T-helper 2 cell treated with Interferon-gamma antibody and Interleukin-4, amounts not matched to agents 5 μg/mL and 100 μg/mL, for 36 hours (primary cell): ENCODE measurements around the gene CTDNEP1.

Experiments used
- DNase-seq: peaks from one replicate; pipeline ENCODE4 v3.0.0; 2021; ENCODE audit warnings: low spot score
- H3K27ac Mint-ChIP-seq: one replicate; pipeline ENCODE4 v1.8.0; 2021; ENCODE audit warnings: mild to moderate bottlenecking, mixed read lengths
- H3K27me3 Mint-ChIP-seq: one replicate; pipeline ENCODE4 v1.8.0; 2021; ENCODE audit warnings: low read depth, mixed read lengths
- H3K36me3 Mint-ChIP-seq: one replicate; pipeline ENCODE4 v1.8.0; 2021; ENCODE audit warnings: low read depth, mixed read lengths
- H3K4me1 Mint-ChIP-seq: one replicate; pipeline ENCODE4 v1.8.0; 2021; ENCODE audit warnings: low read depth, mixed read lengths
- H3K4me3 Mint-ChIP-seq: one replicate; pipeline ENCODE4 v1.8.0; 2022; ENCODE audit warnings: mild to moderate bottlenecking, moderate library complexity, mixed read lengths
- H3K9me3 Mint-ChIP-seq: one replicate; pipeline ENCODE4 v1.8.0; 2021; ENCODE audit warnings: mixed read lengths

The CTDNEP1 gene

GRCh38 chr17:7222093-7222971, 29.2 kb downstream of the CTDNEP1 start:
- DNase-seq: no peak
- Mint-ChIP-seq H3K36me3 (peaks cover 29% of the 10 kb centered on the region), H3K27me3 (no peaks in the 10 kb centered on the region), H3K9me3 (no peaks in the 10 kb centered on the region), H3K4me3 (no peak overlapping the region), H3K4me1 (peaks cover 33% of the 10 kb centered on the region), H3K27ac (no peak overlapping the region)

- peak overlapping the region; percentile 86 for H3K27ac Mint-ChIP-seq
- no peaks in the 10 kb centered on the region for H3K27me3 Mint-ChIP-seq
- H3K4me3 Mint-ChIP-seq: peak overlapping the region; percentile 91
- no peaks in the 10 kb centered on the region for H3K9me3 Mint-ChIP-seq
- no peak for DNase-seq
- H3K36me3 Mint-ChIP-seq: peaks cover 29% of the 10 kb centered on the region
- H3K4me1 Mint-ChIP-seq: peaks cover 37% of the 10 kb centered on the region
Observed at GRCh38 chr17:7221278-7222092, 30.0 kb downstream of the CTDNEP1 start.

GRCh38 chr17:7220593-7221277, 30.8 kb downstream of the CTDNEP1 start:
- peaks cover 26% of the 10 kb centered on the region for H3K36me3 Mint-ChIP-seq
- DNase-seq: peak; percentile 54

GRCh38 chr17:7219812-7220592, 31.5 kb downstream of the CTDNEP1 start, which contains the start of the genes ACADVL and DLG4:
Gene ACADVL (plus strand): TSS chr17:7219938. CDS start chr17:7219985, 47 bp downstream.
Gene DLG4 (minus strand): TSS chr17:7219836.
- peak within 1 kb of the TSS; percentile 91 for H3K4me3 Mint-ChIP-seq
- peaks cover 50% of the 10 kb centered on the region for H3K4me1 Mint-ChIP-seq

More at GRCh38 chr17:7220593-7221277, 30.8 kb downstream of the CTDNEP1 start:
- Mint-ChIP-seq H3K27me3 (no peaks in the 10 kb centered on the region), H3K4me3 (peak overlapping the region; percentile 91), H3K9me3 (no peaks in the 10 kb centered on the region), H3K4me1 (peaks cover 44% of the 10 kb centered on the region), H3K27ac (peak overlapping the region; percentile 86)

GRCh38 chr17:7219229-7219811, 32.2 kb downstream of the CTDNEP1 start:
- H3K9me3 Mint-ChIP-seq: no peaks in the 10 kb centered on the region
- H3K27me3 Mint-ChIP-seq: no peaks in the 10 kb centered on the region
- H3K4me1 Mint-ChIP-seq: peaks cover 55% of the 10 kb centered on the region
- H3K4me3 Mint-ChIP-seq: peak overlapping the region; percentile 91
- H3K36me3 Mint-ChIP-seq: peaks cover 23% of the 10 kb centered on the region
- DNase-seq: no peak
- H3K27ac Mint-ChIP-seq: peak overlapping the region; percentile 91

More at GRCh38 chr17:7219812-7220592, 31.5 kb downstream of the CTDNEP1 start, which contains the start of the genes ACADVL and DLG4:
- H3K27ac Mint-ChIP-seq: peak within 1 kb of the TSS; percentile 91
- DNase-seq: peak; percentile 90
- H3K27me3 Mint-ChIP-seq: no peaks in the 10 kb centered on the region
- H3K9me3 Mint-ChIP-seq: no peaks in the 10 kb centered on the region
- H3K36me3 Mint-ChIP-seq: peaks cover 26% of the 10 kb centered on the region

GRCh38 chr17:7218758-7219157, 32.8 kb downstream of the CTDNEP1 start:
- Mint-ChIP-seq H3K27me3 (no peaks in the 10 kb centered on the region), H3K36me3 (peaks cover 18% of the 10 kb centered on the region), H3K4me1 (peaks cover 59% of the 10 kb centered on the region), H3K27ac (peak overlapping the region; percentile 62), H3K4me3 (peak overlapping the region; percentile 91), H3K9me3 (no peaks in the 10 kb centered on the region)
- no peak for DNase-seq

GRCh38 chr17:7218166-7218565, 33.4 kb downstream of the CTDNEP1 start:
- Mint-ChIP-seq H3K9me3 (no peaks in the 10 kb centered on the region), H3K36me3 (peaks cover 12% of the 10 kb centered on the region), H3K27me3 (peaks cover 4% of the 10 kb centered on the region), H3K4me3 (peak overlapping the region; percentile 91), H3K4me1 (peaks cover 64% of the 10 kb centered on the region), H3K27ac (peak overlapping the region; percentile 49)
- DNase-seq: no peak

GRCh38 chr17:7217113-7217987, 34.2 kb downstream of the CTDNEP1 start:
- no peaks in the 10 kb centered on the region for H3K9me3 Mint-ChIP-seq
- no peak for DNase-seq
- peaks cover 6% of the 10 kb centered on the region for H3K27me3 Mint-ChIP-seq
- H3K27ac Mint-ChIP-seq: peak overlapping the region; percentile 75
- peak overlapping the region; percentile 91 for H3K4me3 Mint-ChIP-seq
- peaks cover 8% of the 10 kb centered on the region for H3K36me3 Mint-ChIP-seq
- peaks cover 64% of the 10 kb centered on the region for H3K4me1 Mint-ChIP-seq

- DNase-seq: no peak
- H3K27me3 Mint-ChIP-seq: peaks cover 11% of the 10 kb centered on the region
- H3K9me3 Mint-ChIP-seq: no peaks in the 10 kb centered on the region
- H3K27ac Mint-ChIP-seq: peak overlapping the region; percentile 45
- peak overlapping the region; percentile 54 for H3K4me3 Mint-ChIP-seq
- H3K4me1 Mint-ChIP-seq: peaks cover 63% of the 10 kb centered on the region
- H3K36me3 Mint-ChIP-seq: peaks cover 6% of the 10 kb centered on the region
Observed at GRCh38 chr17:7216242-7217112, 35.1 kb downstream of the CTDNEP1 start.

GRCh38 chr17:7215652-7216180, 35.8 kb downstream of the CTDNEP1 start:
- no peak for DNase-seq

GRCh38 chr17:7215136-7215638, 36.3 kb downstream of the CTDNEP1 start:
- Mint-ChIP-seq H3K4me1 (peaks cover 52% of the 10 kb centered on the region), H3K27me3 (peaks cover 19% of the 10 kb centered on the region), H3K36me3 (no peaks in the 10 kb centered on the region), H3K27ac (peak overlapping the region; percentile 95), H3K4me3 (peak overlapping the region; percentile 90), H3K9me3 (no peaks in the 10 kb centered on the region)
- no peak for DNase-seq

More at GRCh38 chr17:7215652-7216180, 35.8 kb downstream of the CTDNEP1 start:
- no peak overlapping the region for H3K27ac Mint-ChIP-seq
- peaks cover 15% of the 10 kb centered on the region for H3K27me3 Mint-ChIP-seq
- no peaks in the 10 kb centered on the region for H3K36me3 Mint-ChIP-seq
- peak overlapping the region; percentile 90 for H3K4me3 Mint-ChIP-seq
- peaks cover 57% of the 10 kb centered on the region for H3K4me1 Mint-ChIP-seq
- no peaks in the 10 kb centered on the region for H3K9me3 Mint-ChIP-seq
